Measurements from ENCODE around the gene CNTN1. TPM values are rescaled to one million over a fixed set of nuclear protein-coding genes. Genes with fewer than 3 reads are reported as not detected.

The CNTN1 gene
- total RNA-seq, 4 donors from 2014 or later = 7.5 to 34.2 (median 19.4) TPM

GRCh38 chr12:41106315-41106714, 414.1 kb downstream of the CNTN1 start:
- intact Hi-C loops (cut with DNase I; ENCODE audit: low total_unique reads) = no loop called here
- no peak for DNase-seq (ENCODE audit: low spot score in 2 of 2)
- 87 to 94% methylated on average over 3 of the region's 3 CpGs for WGBS, 2 donors
- no peak for TF ChIP-seq CTCF (IDR thresholded peaks at IDR 0.05)
- no peak for TF ChIP-seq POLR2A (IDR thresholded peaks at IDR 0.05)
- no peak overlapping the region for H3K4me3 ChIP-seq (ENCODE audit: low read depth, poor library complexity, severe bottlenecking)

DNA sequence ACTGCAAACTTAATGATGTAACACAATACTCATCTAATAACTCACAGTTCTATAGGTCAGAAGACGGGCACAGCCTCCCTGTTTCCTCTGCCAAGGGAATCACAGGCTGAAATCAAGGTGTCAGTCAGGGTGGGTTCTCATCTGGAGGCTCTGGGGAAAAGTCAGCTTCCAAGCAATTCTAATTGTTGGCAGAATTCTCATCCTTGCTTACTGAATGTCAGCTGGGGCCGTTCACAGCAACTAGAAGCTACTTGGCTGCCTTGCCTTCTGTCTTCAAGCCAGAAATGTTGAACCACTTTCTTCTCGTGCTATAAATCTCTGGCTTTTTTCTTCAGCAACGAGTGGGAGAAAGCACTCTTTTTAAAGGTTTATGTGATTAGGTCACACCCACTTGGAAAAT, 415.8 kb downstream of the CNTN1 start:
- H3K4me3 ChIP-seq (ENCODE audit: low read depth, poor library complexity, severe bottlenecking) = no peak overlapping the region
- TF ChIP-seq POLR2A (IDR thresholded peaks at IDR 0.05) (no peak), CTCF (IDR thresholded peaks at IDR 0.05) (no peak)
- WGBS, 2 donors = 14 to 17% methylated on average over 4 of the region's 4 CpGs
- DNase-seq (ENCODE audit: low spot score in 2 of 2) = peak in 1 of 2 donors; percentile 24
- intact Hi-C loops (cut with DNase I; ENCODE audit: low total_unique reads) = no loop called here

DNA sequence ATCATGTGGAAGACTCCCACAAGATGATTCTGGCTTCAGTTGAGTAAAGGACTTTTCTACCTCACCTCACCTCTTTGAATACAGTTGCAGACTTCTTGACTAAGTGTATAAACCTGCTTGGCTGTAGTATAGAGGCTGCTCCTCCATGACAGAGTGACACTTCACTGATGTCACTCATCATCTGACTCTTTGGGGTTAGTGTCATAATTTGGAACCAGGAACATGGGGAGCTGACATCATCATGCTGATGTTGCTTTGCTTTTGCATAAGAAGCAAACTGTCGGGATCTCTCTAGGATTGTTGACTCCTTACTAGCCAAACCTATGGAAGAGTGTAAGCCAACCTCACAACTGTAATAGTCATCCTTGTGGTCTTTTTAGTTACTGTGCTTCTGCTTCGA, 420.7 kb downstream of the CNTN1 start:
- TF ChIP-seq CTCF (IDR thresholded peaks at IDR 0.05) (no peak), POLR2A (IDR thresholded peaks at IDR 0.05) (no peak)
- intact Hi-C loops (cut with DNase I; ENCODE audit: low total_unique reads) = no loop called here
- WGBS, 2 donors = 40 to 47% methylated on average over 2 of the region's 2 CpGs
- no peak for DNase-seq (ENCODE audit: low spot score in 2 of 2)
- H3K4me3 ChIP-seq (ENCODE audit: low read depth, poor library complexity, severe bottlenecking) = no peak overlapping the region

- WGBS, 2 donors = 38 to 52% methylated on average over 2 of the region's 2 CpGs
- no peak overlapping the region for H3K4me3 ChIP-seq (ENCODE audit: low read depth, poor library complexity, severe bottlenecking)
- no peak for DNase-seq (ENCODE audit: low spot score in 2 of 2)
- TF ChIP-seq POLR2A (IDR thresholded peaks at IDR 0.05) (no peak), CTCF (IDR thresholded peaks at IDR 0.05) (no peak)
- intact Hi-C loops (cut with DNase I; ENCODE audit: low total_unique reads) = no loop called here
Observed at GRCh38 chr12:41120211-41120610, 428.0 kb downstream of the CNTN1 start.

GRCh38 chr12:41121374-41121773, 429.1 kb downstream of the CNTN1 start:
- DNase-seq (ENCODE audit: low spot score in 2 of 2) = no peak
- intact Hi-C loops (cut with DNase I; ENCODE audit: low total_unique reads) = no loop called here
- H3K4me3 ChIP-seq (ENCODE audit: low read depth, poor library complexity, severe bottlenecking) = no peak overlapping the region
- TF ChIP-seq POLR2A (IDR thresholded peaks at IDR 0.05) (no peak), CTCF (IDR thresholded peaks at IDR 0.05) (no peak)

Data from lower leg skin (tissue), 4 donors.